GM21390 (cell line): Measurements from ENCODE around the gene TMEM161B.
"Not testable (repeated sequence)": the region's sequence is repeated elsewhere in the genome, so short reads cannot be mapped to it uniquely, and the experiment has no call there.

ENCODE experiments used
- ATAC-seq: cut with Tn5 transposase; IDR thresholded peaks from one replicate; pipeline ENCODE4 v1.9.1; 2021; ENCODE audit not compliant: unreplicated experiment

The TMEM161B gene

DNA sequence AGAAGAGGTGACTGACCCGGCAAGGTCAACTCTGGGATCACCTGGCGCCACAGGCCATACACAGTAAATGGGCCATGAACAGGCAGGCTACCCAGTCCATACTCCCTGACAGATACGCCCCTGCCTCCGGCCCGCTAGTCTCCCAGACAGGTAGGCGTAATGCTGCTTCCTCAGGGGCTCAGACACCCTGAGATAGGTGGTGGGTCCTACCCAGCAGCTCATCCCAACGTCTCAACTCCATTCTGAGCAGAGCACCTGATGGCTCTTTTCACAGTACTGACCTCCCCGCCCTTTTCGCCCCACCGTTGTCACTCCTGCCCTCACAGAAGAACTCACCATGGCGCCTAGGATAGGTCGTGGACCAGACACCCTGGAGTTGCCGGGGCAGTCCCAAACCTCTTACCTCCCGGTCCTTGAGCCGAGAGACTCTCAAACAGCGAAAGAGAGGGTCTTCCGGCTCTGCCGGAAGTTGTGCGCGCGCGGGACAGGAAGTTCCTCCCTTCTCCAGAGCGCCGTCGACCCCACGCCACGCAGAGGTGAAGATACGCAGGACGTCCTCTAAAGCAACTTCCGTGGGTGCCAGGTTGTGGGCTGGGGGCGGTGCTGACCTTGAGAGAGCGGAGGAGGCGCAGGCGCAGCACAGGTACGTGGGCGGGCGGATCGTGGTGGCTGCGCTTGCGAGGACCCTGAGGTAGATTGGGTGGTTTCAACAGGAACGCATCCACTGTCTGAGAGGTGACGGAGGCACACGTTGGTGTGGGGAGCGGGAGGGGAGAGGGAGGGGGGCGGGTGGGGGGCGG, at the start of gene TMEM161B:
TSS of gene TMEM161B (minus strand) at position 461 of the 800 bp plus-strand sequence. CDS start at position 339, 122 bp downstream.
- ATAC-seq = peak; percentile 99

DNA sequence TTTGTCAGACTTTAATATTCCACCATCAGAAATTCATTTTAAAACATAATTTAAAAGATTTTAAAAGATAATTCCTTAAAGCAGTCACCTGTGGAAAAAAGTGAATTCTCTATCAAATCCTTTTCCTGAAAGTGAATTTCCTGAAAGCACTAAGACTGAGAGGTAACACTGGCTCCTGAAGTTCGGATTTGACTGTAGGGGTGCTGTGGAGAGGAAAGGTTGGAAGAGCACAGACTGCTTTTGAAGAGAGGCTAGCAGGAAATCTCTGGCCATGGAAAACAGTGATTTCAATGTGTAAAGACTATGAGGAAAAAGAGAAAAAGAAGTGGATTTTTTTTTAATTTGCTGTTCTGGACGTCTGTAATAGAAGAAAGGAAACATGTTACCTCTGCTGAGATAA, 35.7 kb upstream of the TMEM161B start:
- ATAC-seq = no peak

DNA sequence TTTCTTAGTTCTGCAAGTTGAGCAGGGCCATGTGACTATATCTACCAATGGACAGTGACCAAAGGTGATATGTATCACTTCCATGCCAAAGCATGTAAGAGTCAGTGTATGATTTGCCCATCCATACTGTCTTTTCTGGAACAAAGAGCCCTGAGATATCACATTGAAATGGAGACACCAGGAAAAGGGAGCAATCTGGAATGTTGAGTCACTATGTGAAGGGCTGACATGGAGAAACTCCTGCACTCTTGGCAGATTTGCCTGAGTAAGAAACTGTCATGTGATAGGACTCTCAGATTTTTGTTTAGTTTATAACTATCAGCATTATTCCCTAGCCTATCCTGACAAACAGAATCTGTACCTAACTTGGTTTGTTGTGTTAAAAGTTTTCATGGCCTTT, 29.8 kb upstream of the TMEM161B start:
- no peak for ATAC-seq

DNA sequence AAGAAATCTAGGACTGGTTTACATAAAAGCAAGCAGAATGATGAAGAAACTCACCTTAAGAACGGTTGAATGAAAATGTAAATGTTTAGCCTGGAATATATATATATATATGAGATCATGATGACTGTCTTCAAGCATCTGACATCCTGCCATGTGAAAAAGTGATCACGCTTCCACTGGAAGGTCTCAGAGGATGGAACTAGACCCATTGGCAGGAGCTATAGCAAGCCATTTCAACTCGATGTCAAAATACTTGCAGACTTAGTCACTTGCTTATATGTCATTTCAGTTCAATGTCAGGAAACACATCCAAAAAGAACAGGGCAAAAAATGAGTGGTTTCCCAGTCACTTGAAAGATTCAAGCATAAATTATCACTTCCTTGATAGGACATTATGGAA, 22.2 kb upstream of the TMEM161B start:
- ATAC-seq = no peak

DNA sequence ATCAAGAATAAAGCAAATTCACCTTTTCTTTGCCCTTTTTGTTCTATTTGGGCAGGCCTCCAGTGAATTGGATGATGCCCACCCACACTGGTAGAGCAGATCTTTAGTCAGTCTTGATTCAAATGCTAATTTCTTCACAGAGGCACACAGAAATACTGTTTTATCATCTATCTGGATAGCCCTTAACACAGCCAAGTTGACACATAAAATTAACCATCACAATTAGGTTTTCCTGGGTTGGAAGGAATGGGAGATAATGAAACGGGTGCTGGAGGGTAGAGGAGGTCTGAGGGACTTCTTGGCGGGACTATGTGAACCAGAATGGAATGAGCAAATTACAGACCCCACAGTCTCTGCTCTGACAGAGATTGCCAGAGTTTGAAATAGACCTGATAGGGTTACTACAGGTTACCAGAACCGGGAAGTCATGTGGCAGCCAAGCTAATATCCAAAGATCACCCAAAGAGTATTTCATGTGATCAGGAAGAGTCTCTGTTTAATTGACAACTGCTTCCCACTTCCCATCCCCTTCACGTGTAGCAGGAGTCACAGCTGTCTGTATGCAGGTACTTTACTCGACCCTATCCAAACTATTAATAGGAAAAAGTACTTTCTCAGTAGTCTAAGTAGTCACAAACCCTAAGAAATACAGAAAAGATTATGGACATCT, 20.0 kb upstream of the TMEM161B start:
- no peak for ATAC-seq

DNA sequence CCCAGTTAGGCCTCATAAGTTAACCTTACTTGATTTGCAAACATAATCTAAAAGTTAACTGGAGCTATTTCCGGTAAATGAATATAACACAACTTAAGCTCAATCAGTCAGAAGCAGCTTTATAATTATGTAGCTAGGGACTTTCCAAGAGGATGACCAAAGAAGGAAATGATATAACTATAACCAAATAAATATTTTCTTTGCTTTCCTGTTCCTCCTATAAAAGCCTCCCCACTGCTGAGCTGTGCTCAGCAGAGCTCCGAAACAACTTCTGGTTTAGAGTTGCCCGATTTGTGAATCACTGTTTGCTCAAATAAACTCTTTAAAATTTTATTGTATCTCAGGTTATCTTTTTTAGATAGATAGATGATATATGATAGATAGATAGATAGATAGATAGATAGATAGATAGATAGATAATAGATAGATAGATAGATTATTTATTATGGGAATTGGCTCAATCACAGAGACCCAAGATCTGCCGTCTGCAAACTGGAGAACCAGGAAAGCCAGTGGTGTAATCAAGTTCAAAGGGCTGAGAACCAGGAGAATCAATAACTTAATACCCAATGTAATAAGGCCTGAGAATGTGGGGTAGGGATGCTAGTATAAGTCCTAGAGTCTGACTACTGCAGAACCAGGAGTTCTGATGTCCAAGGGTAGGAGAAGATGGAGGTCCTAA, 19.3 kb upstream of the TMEM161B start:
- no peak for ATAC-seq

DNA sequence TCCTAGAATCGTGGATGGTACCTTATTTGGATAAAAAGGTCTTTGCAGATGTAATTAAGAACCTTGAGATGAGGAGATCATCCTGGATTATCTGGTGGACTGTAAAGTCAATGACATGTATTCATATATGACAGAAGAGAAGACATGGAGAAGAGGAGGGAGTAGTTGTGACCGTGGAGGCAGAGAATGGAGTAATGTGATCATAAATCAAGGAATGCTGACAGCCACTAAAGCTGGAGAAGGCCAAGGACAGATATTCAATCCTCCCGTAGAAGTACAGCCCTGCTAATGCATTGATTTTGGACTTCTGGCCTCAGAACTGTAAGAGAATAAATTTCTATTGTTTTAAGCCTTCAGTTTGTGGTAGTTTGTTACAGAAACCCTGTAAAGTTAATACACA, 18.7 kb upstream of the TMEM161B start:
- ATAC-seq = no peak

DNA sequence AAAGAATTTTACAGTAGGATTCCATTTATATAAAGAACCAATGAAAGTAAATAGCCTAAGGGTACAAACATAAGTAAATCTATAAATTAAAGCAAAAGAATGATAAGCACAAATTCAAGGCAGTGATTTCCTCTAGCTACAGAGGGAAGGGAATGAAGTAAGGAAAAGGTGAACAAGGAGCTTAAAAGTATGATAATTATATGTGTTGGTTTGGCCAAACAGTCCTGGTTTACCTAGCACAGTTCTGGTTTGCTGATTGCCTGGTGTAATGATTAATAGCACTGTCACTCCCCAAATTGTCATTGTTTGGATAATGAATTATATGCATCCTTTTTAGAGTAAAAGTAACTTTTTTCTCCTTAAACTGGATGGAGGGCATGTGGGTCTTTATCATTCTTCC, 15.0 kb upstream of the TMEM161B start:
- ATAC-seq = no peak

DNA sequence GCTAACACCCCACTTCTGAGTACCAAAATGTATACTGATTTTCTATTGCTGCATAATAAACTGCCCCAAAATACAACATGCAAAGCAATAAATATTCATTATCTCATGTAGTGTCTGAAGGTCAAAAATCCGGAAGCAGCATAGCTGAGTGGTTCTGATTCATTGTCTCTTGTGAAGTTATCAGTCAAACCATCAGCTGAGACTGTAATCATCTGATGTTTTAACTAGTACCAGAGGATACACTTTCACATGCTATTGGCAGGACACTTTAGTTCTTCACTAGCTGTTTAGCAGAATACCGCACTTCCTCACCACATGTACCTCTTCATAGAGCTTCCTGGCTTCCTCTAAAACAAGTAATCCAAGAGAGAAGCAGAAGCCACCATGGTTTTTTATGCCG, 12.7 kb upstream of the TMEM161B start:
- no peak for ATAC-seq

DNA sequence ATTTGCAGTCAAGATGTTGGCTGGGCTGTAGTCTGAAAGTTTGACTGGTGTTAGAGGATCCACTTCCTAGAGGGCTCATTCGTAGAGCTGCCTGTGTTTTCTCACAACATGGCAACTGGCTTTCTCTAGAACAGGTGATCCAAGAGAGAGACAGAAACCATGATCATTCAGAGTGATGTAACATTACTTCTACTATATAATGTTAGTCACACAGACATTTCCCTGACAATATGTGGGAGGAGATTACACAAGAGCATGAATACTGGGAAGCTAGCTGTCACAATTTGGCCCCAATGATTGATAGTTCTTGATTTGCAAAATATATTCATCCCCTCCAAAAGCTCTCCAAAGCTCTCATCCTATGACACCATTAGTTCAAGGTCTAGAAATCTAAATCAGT, 10.9 kb upstream of the TMEM161B start:
- no peak for ATAC-seq

DNA sequence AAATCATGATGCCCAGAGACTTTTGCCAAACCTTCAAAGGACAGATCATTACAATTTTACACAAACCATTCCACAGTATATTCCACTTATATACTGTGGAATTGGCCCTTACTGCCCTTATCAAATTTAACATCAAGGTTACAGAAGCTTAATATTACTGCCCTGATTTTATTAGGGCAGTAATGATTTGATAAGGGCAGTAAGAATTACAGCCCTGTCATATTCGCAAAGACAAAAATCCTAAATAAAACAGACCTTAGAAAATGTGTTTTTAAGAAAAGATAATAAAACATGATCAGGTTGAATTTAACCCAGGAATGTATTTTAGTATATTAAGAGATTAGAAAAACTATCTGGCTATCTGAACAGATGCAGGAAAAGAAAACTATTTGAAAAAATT, 7.7 kb upstream of the TMEM161B start:
- ATAC-seq = no peak

DNA sequence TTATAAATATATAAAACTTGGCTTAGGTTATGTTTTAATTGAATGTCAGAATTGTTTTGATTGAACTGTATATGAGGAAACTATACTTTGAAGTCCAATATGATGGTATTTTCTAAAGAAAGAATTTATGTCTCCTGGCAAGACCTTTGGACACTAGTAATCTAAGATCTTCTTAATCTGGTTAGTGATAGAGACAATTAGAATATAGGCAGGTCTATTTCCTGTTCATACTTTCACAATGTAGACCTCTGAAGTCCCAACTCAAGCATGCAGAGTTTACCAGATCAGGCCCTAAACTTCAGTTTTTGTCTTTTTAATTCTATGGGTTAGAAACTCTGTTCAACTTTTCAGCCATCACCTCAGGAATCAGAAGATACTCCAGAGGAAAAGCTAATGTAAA, 6.9 kb upstream of the TMEM161B start:
- ATAC-seq = no peak

DNA sequence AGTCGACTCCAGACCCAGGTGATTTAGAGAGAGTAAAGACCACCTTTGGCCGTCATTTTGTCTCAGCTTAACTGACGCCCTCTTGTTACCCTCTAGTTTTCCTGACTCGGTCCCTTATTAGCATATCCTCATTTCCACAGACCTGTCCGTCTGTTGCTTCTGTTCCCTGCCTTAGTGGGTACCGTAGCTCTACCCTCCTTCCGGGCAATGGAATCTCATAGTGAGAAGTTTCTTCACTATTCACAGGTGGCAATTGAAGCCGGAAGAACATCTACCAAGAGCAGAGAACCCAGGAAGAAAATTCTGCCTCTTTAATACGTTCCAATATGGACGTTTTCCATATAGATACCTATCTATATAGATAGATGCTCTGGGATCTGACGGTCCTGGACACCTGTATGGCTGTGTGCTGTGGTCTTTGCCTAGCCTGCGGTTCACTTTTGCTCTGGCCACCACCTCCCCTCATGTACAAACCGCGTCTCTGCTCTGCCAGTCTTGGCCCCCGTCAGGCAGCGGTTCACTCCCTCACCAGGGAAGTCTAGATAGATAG, 652 bp upstream of the TMEM161B start:
- peak; percentile 14 for ATAC-seq

DNA sequence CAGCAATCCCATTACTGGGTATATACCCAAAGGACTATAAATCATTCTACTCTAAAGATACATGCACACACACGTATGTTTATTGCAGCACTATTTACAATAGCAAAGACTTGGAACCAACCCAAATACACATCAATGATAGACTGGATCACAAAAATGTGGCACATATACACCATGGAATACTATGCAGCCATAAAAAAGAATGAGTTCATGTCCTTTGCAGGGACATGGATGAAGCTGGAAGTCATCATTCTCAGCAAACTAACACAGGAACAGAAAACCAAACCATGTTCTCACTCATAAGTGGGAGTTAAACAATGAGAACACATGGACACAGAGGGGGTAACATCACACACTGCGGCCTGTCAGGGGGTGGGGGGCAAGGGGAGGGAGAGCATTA, 4.1 kb downstream of the TMEM161B start:
- ATAC-seq = not testable (repeated sequence)

DNA sequence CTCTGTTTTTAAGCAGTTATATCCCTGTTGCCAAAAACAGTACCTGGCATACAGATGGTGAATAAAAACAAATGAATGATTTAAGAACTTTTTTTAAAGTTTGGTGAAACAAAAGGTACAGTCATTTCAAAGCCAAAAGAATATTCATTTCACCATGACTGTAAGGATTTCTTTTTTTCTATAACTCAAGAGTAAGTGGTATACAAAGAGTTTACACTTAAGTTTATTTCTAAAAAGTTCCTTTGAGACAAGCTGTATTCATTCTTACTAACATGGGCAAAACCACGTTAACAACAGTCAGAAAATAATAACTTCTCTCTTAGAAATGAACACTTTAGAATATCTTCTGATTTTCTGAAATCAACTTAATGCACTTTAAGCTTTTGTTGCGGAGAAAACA, 5.3 kb downstream of the TMEM161B start:
- ATAC-seq = no peak

DNA sequence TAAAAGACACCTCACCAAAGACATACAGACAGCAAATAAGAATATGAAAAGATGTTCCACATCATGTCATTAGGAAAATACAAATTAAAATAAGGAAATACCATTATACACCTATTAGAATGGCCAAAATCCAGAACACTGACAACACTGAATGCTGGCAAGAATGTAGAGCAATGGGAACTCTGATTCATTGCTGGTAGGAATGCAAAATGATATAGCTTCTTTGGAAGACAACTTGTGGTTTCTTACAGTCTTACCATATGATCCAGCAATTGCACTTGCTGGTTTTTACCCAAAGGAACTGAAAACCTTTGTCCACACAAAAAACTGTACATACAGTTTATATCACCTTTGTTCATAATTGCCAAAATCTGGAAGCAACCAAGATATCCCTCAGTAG, 6.5 kb downstream of the TMEM161B start:
- no peak for ATAC-seq

DNA sequence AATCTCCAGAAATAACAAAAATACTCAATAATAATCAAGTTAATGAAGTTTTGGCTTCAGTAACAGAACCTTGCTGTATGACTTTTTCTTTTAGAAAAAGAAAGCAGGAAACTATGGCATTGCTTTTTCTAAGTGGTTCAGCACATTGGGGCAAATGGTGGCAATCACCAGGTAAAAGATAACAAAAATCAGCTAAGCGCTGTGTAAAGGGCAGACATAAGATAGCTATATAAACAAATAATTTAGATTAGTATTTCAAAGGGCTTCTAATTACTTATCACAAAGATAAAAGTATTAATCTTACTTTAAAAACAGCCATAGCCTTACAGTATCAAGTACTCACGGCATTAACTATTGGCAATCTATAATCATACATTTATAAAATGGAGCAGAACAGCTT, 10.0 kb downstream of the TMEM161B start:
- no peak for ATAC-seq

DNA sequence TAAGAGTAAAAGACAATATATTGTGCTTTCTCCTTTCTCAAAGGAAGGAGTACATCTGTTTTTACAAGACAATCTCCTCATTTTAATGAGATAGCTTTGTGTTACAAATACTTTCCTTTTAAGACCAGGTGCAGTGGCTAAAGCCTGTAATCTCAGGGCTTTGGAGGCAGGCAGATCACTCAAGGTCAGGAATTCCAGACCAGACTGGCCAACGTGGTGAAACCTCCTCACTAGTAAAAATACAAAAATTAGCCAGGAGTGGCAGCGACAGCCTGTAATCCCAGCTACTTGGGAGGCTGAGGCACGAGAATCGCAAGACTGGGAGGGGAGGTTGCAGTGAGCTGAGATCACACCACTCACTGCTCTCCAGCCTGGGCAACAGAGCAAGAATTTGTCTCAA, 11.8 kb downstream of the TMEM161B start:
- no peak for ATAC-seq

DNA sequence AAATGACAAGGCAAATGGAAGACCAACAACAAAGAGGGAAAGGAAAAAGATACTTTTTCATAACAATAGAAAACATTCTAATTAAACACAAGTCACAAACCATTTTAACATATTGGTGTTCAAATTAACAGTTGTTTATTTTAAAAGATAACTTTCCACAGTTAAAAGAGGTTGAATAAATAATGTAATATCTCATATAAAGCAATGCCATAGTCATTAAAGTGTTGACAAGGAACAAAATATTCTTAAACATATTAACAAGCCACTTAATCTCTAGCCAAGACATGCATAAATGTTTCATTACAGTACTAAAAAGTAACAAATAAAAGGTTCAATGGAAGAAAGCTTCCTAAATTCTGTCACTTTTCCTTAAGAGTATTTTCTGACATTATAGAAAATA, 12.6 kb downstream of the TMEM161B start:
- no peak for ATAC-seq

DNA sequence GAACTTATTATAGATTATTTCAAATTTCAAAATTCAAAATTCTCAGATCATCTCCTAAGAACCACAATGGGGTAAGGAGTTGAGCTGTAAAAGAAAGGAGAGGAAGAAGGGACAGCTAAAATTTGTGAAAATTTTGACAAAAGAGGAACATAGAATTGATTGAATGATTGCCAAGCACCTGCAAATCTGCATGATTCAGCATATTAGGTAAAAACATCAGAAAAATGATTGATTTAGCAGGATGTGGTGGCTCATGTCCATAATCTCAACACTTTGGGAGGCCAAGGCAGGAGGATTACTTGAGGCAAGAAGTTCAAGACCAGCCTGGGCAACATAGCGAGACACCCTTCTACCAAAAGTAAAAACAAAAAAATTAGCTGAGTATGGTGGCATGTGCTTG, 14.3 kb downstream of the TMEM161B start:
- ATAC-seq = no peak

DNA sequence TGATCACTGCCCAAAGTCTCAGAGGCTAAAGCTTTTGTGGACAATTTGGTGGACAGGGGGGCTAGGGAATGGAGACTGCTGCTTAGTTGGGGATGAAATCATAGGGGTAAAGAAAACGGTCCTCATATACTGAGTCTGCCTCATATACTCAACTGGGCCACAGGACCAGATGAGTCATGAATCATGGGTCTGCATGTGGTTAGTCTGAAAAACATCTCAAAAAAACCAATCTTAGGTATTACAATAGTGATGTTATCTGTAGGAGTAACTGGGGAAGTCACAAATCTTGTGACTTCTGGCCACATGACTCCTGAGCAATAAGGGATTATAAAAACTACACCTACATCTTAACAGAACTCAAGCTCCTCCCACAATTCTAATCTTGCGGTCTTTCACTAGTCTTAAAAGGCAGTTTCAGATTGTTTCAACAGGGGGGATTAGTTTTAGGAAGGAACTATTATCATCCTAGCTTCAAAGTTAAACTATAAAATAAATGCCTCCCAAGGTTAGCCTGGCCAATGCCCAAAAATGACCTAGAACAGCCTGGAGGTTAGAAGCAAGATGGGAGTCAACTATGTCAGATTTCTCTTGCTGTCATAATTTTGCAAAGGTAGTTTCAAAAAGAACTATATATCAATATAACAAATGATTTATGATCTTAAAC, 17.5 kb downstream of the TMEM161B start:
- peak; percentile 54 for ATAC-seq
